ENCODE measurements around the gene FABP2. TPM values are rescaled to one million over a fixed set of nuclear protein-coding genes. Genes with fewer than 3 reads are reported as not detected.
A peak's percentile ranks its signal among the peaks of the same experiment; 100 is the strongest.

FABP2 gene
- polyA plus RNA-seq, 1 donor (not counting 4 experiments of a cell fraction or from before 2014, with no cell fraction given): not detected

DNA sequence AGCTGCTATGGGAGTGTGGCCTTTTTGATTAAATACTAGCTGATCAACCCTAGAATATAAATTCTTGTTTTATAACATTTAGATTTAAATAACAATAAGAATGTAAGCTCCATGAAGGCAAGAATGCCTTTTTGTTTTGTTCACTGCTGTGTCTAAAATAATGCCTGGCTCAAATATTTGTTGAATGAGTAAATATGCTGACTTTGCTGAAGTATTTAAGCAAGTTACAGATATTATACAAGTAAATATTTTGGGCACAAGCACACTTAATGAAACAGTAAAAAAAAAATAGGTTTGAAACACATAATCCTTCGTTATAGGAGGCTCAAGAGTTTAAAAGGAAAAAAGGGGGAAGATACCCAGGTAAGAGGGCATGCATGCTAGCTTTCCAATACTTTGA is 24.1 kb downstream of the FABP2 start:
- H3K4me3 ChIP-seq (ENCODE audit: control insufficient read depth in 2 of 3, extremely low read depth in 1 of 3, insufficient read depth in 2 of 3, low read depth in 1 of 3, low read length in 3 of 3): no peak overlapping the region
- H3K9me3 ChIP-seq (ENCODE audit: control insufficient read depth, low read depth, low read length): no peaks in the 10 kb centered on the region
- H3K4me1 ChIP-seq (ENCODE audit: control insufficient read depth, extremely low read depth, insufficient read depth, low read length): peaks cover 9% of the 10 kb centered on the region
- TF ChIP-seq, protein P1, sequence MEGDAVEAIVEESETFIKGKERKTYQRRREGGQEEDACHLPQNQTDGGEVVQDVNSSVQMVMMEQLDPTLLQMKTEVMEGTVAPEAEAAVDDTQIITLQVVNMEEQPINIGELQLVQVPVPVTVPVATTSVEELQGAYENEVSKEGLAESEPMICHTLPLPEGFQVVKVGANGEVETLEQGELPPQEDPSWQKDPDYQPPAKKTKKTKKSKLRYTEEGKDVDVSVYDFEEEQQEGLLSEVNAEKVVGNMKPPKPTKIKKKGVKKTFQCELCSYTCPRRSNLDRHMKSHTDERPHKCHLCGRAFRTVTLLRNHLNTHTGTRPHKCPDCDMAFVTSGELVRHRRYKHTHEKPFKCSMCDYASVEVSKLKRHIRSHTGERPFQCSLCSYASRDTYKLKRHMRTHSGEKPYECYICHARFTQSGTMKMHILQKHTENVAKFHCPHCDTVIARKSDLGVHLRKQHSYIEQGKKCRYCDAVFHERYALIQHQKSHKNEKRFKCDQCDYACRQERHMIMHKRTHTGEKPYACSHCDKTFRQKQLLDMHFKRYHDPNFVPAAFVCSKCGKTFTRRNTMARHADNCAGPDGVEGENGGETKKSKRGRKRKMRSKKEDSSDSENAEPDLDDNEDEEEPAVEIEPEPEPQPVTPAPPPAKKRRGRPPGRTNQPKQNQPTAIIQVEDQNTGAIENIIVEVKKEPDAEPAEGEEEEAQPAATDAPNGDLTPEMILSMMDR (optimal IDR thresholded peaks at IDR 0.05 in 1 of 3, IDR thresholded peaks at IDR 0.05 in 1 of 3, conservative IDR thresholded peaks at IDR 0.05 in 1 of 3; ENCODE audit: extremely low read depth in 1 of 3, insufficient read depth in 2 of 3, low read length in 3 of 3): no peak
- no peak for TF ChIP-seq EZH2 (IDR thresholded peaks at IDR 0.05; ENCODE audit: low read length)
- peaks cover 37% of the 10 kb centered on the region for H3K79me2 ChIP-seq (ENCODE audit: control insufficient read depth, insufficient read depth, low read length)
- H2AFZ ChIP-seq (ENCODE audit: control insufficient read depth, low read length): no peak overlapping the region
- no peaks in the 10 kb centered on the region for H4K20me1 ChIP-seq (ENCODE audit: control insufficient read depth, extremely low read depth, insufficient read depth, low read length)
- H3K36me3 ChIP-seq (ENCODE audit: control insufficient read depth in 2 of 2, extremely low read depth in 1 of 2, insufficient read depth in 2 of 2, low read length in 2 of 2): peaks cover 2 to 3% of the 10 kb centered on the region in 2 experiments
- peak overlapping the region; percentile 43 for H3K4me2 ChIP-seq (ENCODE audit: control insufficient read depth, extremely low read depth, insufficient read depth, low read depth, low read length)
- dilution Hi-C loops (cut with MboI; ENCODE audit: extremely low pct_ligation_motif_present, low sequenced_read_pairs): no loop called here
- no peak for FAIRE-seq
- no peaks in the 10 kb centered on the region for H3K9me1 ChIP-seq (ENCODE audit: control insufficient read depth, extremely low read depth, insufficient read depth, low read length)
- no peak overlapping the region for H3K9ac ChIP-seq (ENCODE audit: control insufficient read depth, extremely low read depth, insufficient read depth, low read length)
- no peaks in the 10 kb centered on the region for H3K27me3 ChIP-seq (ENCODE audit: control insufficient read depth, extremely low read depth, insufficient read depth, low read length)
- no peak overlapping the region for H3K27ac ChIP-seq (ENCODE audit: control insufficient read depth, insufficient read depth, low read length)
- no peak for DNase-seq (ENCODE audit: low read depth, low spot score)

DNA sequence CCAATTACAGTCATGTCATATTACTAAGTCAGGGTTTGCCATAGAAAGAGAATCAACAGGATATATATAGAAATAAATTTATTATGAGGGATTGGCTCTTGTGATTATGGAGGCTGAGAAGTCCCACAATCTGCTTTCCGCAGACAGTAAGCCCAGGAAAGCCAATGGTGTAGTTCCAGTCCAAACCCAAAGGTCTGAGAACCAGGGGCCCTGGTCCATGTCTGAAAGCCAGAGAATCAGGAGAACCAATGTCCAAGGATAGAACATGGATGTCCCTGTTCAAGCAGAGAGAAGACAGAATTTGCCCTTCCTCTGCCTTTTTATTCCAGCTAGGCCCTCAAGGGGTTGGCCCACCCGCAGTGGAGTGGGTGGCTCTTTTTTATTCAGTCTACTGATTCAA is 25.6 kb downstream of the FABP2 start:
- Histone ChIP-seq H3K9me3 (ENCODE audit: control insufficient read depth, low read depth, low read length) (no peaks in the 10 kb centered on the region), H3K4me3 (ENCODE audit: control insufficient read depth in 2 of 3, extremely low read depth in 1 of 3, insufficient read depth in 2 of 3, low read depth in 1 of 3, low read length in 3 of 3) (no peak overlapping the region), H4K20me1 (ENCODE audit: control insufficient read depth, extremely low read depth, insufficient read depth, low read length) (no peaks in the 10 kb centered on the region), H3K4me1 (ENCODE audit: control insufficient read depth, extremely low read depth, insufficient read depth, low read length) (peaks cover 9% of the 10 kb centered on the region), H3K27ac (ENCODE audit: control insufficient read depth, insufficient read depth, low read length) (no peak overlapping the region), H3K79me2 (ENCODE audit: control insufficient read depth, insufficient read depth, low read length) (peaks cover 37% of the 10 kb centered on the region), H3K27me3 (ENCODE audit: control insufficient read depth, extremely low read depth, insufficient read depth, low read length) (no peaks in the 10 kb centered on the region), H3K36me3 (ENCODE audit: control insufficient read depth in 2 of 2, extremely low read depth in 1 of 2, insufficient read depth in 2 of 2, low read length in 2 of 2) (peaks cover 4 to 7% of the 10 kb centered on the region in 2 experiments), H3K4me2 (ENCODE audit: control insufficient read depth, extremely low read depth, insufficient read depth, low read depth, low read length) (no peak overlapping the region), H3K9me1 (ENCODE audit: control insufficient read depth, extremely low read depth, insufficient read depth, low read length) (no peaks in the 10 kb centered on the region), H2AFZ (ENCODE audit: control insufficient read depth, low read length) (no peak overlapping the region), H3K9ac (ENCODE audit: control insufficient read depth, extremely low read depth, insufficient read depth, low read length) (no peak overlapping the region)
- FAIRE-seq: no peak
- DNase-seq (ENCODE audit: low read depth, low spot score): no peak
- dilution Hi-C loops (cut with MboI; ENCODE audit: extremely low pct_ligation_motif_present, low sequenced_read_pairs): no loop called here
- TF ChIP-seq, protein P1 (optimal IDR thresholded peaks at IDR 0.05 in 1 of 3, IDR thresholded peaks at IDR 0.05 in 1 of 3, conservative IDR thresholded peaks at IDR 0.05 in 1 of 3; ENCODE audit: extremely low read depth in 1 of 3, insufficient read depth in 2 of 3, low read length in 3 of 3): no peak
- no peak for TF ChIP-seq EZH2 (IDR thresholded peaks at IDR 0.05; ENCODE audit: low read length)

All from keratinocyte (primary cell).